Endothelial cell (in vitro differentiated cells): Measurements from ENCODE around the gene DNAJC4. TPM values are rescaled to one million over a fixed set of nuclear protein-coding genes. Genes with fewer than 3 reads are reported as not detected.

Source experiments
- DNase-seq: peaks from one replicate; pipeline ENCODE4 v3.0.0; 2021; ENCODE audit warnings: low spot score
- H3K27ac Mint-ChIP-seq: one replicate; pipeline ENCODE4 v1.8.0; 2021; ENCODE audit warnings: mixed read lengths, inconsistent platforms; ENCODE audit not compliant: unreplicated experiment
- H3K27me3 Mint-ChIP-seq: one replicate; pipeline ENCODE4 v1.8.0; 2021; ENCODE audit warnings: mild to moderate bottlenecking, moderate library complexity, mixed read lengths, inconsistent platforms; ENCODE audit not compliant: unreplicated experiment
- H3K36me3 Mint-ChIP-seq: one replicate; pipeline ENCODE4 v1.8.0; 2021; ENCODE audit warnings: mild to moderate bottlenecking, low read depth, mixed read lengths, inconsistent platforms; ENCODE audit not compliant: unreplicated experiment
- H3K4me1 Mint-ChIP-seq: one replicate; pipeline ENCODE4 v1.8.0; 2021; ENCODE audit warnings: mild to moderate bottlenecking, mixed read lengths, inconsistent platforms; ENCODE audit not compliant: unreplicated experiment
- H3K4me3 Mint-ChIP-seq: one replicate; pipeline ENCODE4 v1.8.0; 2021; ENCODE audit warnings: mild to moderate bottlenecking, mixed read lengths, inconsistent platforms; ENCODE audit not compliant: unreplicated experiment
- H3K9me3 Mint-ChIP-seq: one replicate; pipeline ENCODE4 v1.8.0; 2021; ENCODE audit warnings: mixed read lengths, inconsistent platforms; ENCODE audit not compliant: unreplicated experiment
- total RNA-seq: library from RNA; stranded (reverse); fragmentation: NEBNext Ultra II Directional; extraction: Animal tissue kit (Norgen Biotek cat#: 25700); gene quantifications from one replicate; pipeline ENCODE4 v1.2.1, GENCODE V29; 2021; ENCODE audit not compliant: unreplicated experiment
- TF ChIP-seq, protein P1 (sequence below): fragments of 200-600 bp; sonication (generic); IDR thresholded peaks from one replicate; pipeline ENCODE4 v1.5.0; 2021; ENCODE audit warnings: antibody characterized with exemption; ENCODE audit not compliant: unreplicated experiment

DNAJC4 gene
- total RNA-seq, 1 donor from 2014 or later: 38.0 TPM

- Mint-ChIP-seq H3K4me1 (peaks cover 3% of the 10 kb centered on the region), H3K4me3 (peak overlapping the region; percentile 88), H3K27me3 (peaks cover 5% of the 10 kb centered on the region), H3K9me3 (no peaks in the 10 kb centered on the region), H3K36me3 (no peaks in the 10 kb centered on the region), H3K27ac (no peak overlapping the region)
- no peak for DNase-seq
- TF ChIP-seq, protein P1, sequence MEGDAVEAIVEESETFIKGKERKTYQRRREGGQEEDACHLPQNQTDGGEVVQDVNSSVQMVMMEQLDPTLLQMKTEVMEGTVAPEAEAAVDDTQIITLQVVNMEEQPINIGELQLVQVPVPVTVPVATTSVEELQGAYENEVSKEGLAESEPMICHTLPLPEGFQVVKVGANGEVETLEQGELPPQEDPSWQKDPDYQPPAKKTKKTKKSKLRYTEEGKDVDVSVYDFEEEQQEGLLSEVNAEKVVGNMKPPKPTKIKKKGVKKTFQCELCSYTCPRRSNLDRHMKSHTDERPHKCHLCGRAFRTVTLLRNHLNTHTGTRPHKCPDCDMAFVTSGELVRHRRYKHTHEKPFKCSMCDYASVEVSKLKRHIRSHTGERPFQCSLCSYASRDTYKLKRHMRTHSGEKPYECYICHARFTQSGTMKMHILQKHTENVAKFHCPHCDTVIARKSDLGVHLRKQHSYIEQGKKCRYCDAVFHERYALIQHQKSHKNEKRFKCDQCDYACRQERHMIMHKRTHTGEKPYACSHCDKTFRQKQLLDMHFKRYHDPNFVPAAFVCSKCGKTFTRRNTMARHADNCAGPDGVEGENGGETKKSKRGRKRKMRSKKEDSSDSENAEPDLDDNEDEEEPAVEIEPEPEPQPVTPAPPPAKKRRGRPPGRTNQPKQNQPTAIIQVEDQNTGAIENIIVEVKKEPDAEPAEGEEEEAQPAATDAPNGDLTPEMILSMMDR: no peak
These were observed 5.3 kb upstream of the DNAJC4 start for GRCh38 chr11:64224891-64225607.

DNA sequence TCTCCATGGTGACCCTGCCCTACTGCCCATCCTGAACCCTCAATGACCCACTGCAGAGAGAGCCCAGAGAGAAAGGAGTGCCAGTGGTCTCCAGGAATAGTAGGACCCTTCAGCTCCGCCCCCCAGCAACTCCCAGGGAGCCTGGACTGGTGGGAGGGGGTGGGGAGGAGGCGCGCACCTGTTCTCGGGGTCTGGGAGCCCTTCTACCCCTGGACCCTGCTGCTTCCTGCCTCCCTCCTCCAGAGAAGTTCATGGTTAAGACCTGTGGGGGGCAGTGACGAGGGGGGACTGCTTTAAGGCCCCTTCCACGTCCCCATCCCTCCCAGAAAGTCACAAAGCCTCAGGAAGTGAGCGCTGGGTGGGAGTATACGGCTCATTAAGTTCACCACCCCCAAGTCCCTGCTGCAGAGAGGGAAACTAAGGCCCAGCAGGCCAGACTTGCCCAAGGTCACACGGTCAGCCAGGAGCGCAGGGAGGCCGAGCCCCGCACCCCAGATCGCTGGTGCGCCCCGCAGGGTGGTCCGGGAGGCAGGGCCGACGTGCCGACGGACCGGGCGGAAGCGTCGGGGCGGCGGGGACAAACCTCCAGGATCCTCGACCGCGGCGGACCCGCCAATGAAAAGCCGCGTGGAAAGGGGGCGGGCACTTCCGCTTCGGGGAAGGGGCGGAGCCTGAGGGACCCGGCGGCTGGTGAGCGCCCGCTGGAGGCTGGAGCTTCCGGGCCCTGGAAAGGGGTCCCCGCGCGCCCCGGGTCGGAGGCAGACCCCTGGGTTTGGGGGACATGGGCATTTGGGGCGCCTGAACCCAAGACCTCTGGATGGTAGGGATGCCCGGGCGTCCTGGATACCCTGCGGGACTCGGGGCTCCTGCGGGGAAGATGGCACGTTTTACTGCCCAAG, 4.5 kb upstream of the DNAJC4 start, which contains the start of the genes NUDT22 and TRPT1:
TSS of gene NUDT22 (plus strand) at position 667 of the 899 bp plus-strand sequence. CDS start 379 bp downstream, outside the sequence.
TSS of gene TRPT1 (minus strand) at position 579 of the 899 bp plus-strand sequence. CDS start at position 253, 326 bp downstream.
- H3K9me3 Mint-ChIP-seq: no peaks in the 10 kb centered on the region
- no peaks in the 10 kb centered on the region for H3K36me3 Mint-ChIP-seq
- no peak within 1 kb of the TSS for H3K27ac Mint-ChIP-seq
- TF ChIP-seq, protein P1: peak; percentile 46
- peak; percentile 86 for DNase-seq
- peaks cover 5% of the 10 kb centered on the region for H3K27me3 Mint-ChIP-seq
- H3K4me1 Mint-ChIP-seq: peaks cover 3% of the 10 kb centered on the region
- peak within 1 kb of the TSS; percentile 88 for H3K4me3 Mint-ChIP-seq

- no peaks in the 10 kb centered on the region for H3K36me3 Mint-ChIP-seq
- H3K4me3 Mint-ChIP-seq: peak overlapping the region; percentile 81
- no peak for DNase-seq
- TF ChIP-seq, protein P1: no peak
- H3K4me1 Mint-ChIP-seq: peaks cover 3% of the 10 kb centered on the region
- no peak overlapping the region for H3K27ac Mint-ChIP-seq
- H3K9me3 Mint-ChIP-seq: no peaks in the 10 kb centered on the region
- peaks cover 5% of the 10 kb centered on the region for H3K27me3 Mint-ChIP-seq
These were observed 3.8 kb upstream of the DNAJC4 start for GRCh38 chr11:64226507-64227051.

DNA sequence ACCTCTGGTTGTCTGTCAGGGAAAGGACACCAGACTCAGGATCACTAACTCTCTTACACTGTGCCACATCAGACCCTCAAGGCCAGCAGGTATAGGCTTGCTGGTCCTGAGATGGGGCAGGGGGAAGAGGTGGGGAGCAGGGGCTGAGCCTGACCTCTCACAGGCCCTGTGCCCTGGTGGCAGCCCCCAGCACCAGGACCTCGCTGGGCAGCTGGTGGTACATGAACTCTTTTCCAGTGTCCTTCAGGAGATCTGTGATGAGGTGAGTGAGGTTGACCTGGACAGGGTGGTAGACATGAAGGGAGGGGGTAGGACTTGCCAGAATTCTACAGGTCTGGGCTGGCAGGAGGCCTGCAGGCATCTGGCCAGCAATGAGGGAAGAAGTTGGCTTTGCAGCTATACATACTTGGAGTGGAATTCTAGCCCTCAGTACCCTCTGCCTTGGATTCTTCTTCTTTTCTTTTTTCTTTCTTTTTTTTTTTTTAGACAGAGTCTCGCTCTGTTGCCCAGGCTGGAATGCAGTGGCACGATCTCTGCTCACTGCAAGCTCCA, 2.9 kb upstream of the DNAJC4 start:
- peaks cover 3% of the 10 kb centered on the region for H3K4me1 Mint-ChIP-seq
- H3K4me3 Mint-ChIP-seq: peak overlapping the region; percentile 73
- TF ChIP-seq, protein P1: no peak
- peaks cover 7% of the 10 kb centered on the region for H3K27me3 Mint-ChIP-seq
- no peaks in the 10 kb centered on the region for H3K9me3 Mint-ChIP-seq
- H3K27ac Mint-ChIP-seq: no peak overlapping the region
- H3K36me3 Mint-ChIP-seq: no peaks in the 10 kb centered on the region
- no peak for DNase-seq
